ENCODE results near the gene NDUFV2. TPM values are rescaled to one million over a fixed set of nuclear protein-coding genes. Genes with fewer than 3 reads are reported as not detected.

NDUFV2 gene
- total RNA-seq, 4 donors from 2014 or later: 83.3 to 132 (median 106) TPM

DNA sequence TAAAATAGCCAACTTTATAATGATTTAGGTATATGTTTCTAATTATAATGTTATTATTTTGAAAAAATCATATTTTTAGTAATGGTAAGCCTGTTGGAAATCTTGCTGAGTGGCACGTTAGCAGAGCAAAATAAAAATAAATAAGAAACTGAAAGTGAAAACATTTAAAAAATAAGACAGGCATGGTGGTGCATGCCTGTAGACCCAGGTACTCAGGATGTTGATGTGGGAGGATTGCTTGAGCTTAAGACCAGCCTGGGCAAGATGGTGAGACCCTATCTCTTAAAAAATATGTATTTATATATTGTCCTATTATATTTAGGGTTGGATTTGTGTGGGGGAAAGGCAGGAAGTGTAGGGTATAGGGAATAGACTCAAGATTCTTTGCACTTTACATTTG is 18.3 kb downstream of the NDUFV2 start:
- H3K4me3 ChIP-seq: no peak overlapping the region
- peaks cover 0 to 28% (median 0%) of the 10 kb centered on the region in 3 donors for H3K36me3 ChIP-seq
- H3K4me1 ChIP-seq: peaks cover 0 to 23% (median 3%) of the 10 kb centered on the region in 4 donors
- peak overlapping the region in 3 of 4 donors; percentile 3 to 35 (median 13) for H3K27ac ChIP-seq
- no peaks in the 10 kb centered on the region for H3K9me3 ChIP-seq
- H3K27me3 ChIP-seq: no peaks in the 10 kb centered on the region
- no peak for DNase-seq
- no peak for TF ChIP-seq POLR2A (IDR thresholded peaks at IDR 0.05)
- TF ChIP-seq, protein P1, sequence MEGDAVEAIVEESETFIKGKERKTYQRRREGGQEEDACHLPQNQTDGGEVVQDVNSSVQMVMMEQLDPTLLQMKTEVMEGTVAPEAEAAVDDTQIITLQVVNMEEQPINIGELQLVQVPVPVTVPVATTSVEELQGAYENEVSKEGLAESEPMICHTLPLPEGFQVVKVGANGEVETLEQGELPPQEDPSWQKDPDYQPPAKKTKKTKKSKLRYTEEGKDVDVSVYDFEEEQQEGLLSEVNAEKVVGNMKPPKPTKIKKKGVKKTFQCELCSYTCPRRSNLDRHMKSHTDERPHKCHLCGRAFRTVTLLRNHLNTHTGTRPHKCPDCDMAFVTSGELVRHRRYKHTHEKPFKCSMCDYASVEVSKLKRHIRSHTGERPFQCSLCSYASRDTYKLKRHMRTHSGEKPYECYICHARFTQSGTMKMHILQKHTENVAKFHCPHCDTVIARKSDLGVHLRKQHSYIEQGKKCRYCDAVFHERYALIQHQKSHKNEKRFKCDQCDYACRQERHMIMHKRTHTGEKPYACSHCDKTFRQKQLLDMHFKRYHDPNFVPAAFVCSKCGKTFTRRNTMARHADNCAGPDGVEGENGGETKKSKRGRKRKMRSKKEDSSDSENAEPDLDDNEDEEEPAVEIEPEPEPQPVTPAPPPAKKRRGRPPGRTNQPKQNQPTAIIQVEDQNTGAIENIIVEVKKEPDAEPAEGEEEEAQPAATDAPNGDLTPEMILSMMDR (IDR thresholded peaks at IDR 0.05): no peak

DNA sequence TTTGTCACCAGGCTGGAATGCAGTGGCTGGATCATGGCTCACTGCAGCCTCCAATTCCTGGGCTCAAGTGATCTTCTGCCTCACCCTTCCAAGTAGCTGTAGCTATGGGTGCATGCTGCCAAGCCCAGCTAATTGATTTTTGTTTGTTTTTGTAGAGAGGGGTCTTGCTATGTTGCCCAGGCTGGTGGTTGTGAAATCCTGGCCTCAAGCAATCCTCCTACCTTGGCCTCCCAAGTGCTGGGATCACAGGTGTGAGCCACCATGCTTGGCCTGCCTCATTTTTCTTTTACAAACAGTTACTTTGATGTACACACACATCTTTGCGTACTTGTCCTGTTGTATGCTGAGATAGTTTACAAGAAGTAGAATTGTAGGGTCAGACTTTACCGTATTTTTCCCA is 21.0 kb downstream of the NDUFV2 start:
- DNase-seq: no peak
- Histone ChIP-seq H3K4me1 (peaks cover 0 to 4% (median 0%) of the 10 kb centered on the region in 4 donors), H3K27me3 (no peaks in the 10 kb centered on the region), H3K36me3 (peaks cover 0 to 54% (median 0%) of the 10 kb centered on the region in 3 donors), H3K27ac (no peak overlapping the region), H3K9me3 (no peaks in the 10 kb centered on the region), H3K4me3 (no peak overlapping the region)
- TF ChIP-seq POLR2A (IDR thresholded peaks at IDR 0.05): no peak
- TF ChIP-seq, protein P1 (IDR thresholded peaks at IDR 0.05): no peak

DNA sequence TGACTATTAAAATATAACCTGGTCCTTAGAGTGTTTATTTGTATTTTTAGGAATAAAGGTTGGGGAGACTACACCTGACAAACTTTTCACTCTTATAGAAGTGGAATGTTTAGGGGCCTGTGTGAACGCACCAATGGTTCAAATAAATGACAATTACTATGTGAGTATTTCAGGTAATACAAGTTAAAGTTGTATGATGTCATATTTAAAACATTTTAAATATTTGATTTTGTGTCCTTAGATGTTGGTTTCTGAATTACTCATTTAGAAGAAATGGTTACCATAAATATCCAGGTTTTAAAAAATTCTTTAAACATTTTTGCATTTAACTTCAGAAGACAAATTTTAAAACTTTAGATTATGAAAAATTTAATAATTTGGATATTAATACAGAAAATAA is 22.3 kb downstream of the NDUFV2 start:
- no peaks in the 10 kb centered on the region for H3K9me3 ChIP-seq
- H3K4me3 ChIP-seq: no peak overlapping the region
- H3K27me3 ChIP-seq: no peaks in the 10 kb centered on the region
- no peak for DNase-seq
- H3K36me3 ChIP-seq: peaks cover 0 to 63% (median 0%) of the 10 kb centered on the region in 3 donors
- no peaks in the 10 kb centered on the region for H3K4me1 ChIP-seq
- no peak overlapping the region for H3K27ac ChIP-seq
- TF ChIP-seq POLR2A (IDR thresholded peaks at IDR 0.05): no peak
- TF ChIP-seq, protein P1 (IDR thresholded peaks at IDR 0.05): no peak

DNA sequence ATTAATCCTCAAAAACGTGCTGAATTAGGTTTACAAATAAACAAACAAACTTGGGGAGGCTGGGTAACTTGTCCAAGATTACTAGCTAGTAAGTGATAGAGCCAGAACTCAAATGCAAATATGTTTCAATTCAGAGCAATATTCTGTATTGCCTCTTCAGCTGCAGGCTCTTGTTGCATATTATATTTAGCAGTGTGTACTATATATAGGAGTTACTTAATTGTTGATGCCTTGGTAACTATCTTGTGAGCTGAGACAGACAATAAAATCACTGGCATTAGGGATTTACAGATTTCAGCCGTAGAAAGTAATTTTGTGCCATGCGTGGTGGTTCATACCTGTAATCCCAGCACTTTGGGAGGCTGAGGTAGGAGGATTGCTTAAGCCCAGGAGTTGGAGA is 23.8 kb downstream of the NDUFV2 start:
- Histone ChIP-seq H3K27me3 (no peaks in the 10 kb centered on the region), H3K27ac (no peak overlapping the region), H3K4me1 (no peaks in the 10 kb centered on the region), H3K36me3 (peaks cover 0 to 70% (median 0%) of the 10 kb centered on the region in 3 donors), H3K4me3 (no peak overlapping the region), H3K9me3 (no peaks in the 10 kb centered on the region)
- no peak for DNase-seq
- no peak for TF ChIP-seq POLR2A (IDR thresholded peaks at IDR 0.05)
- TF ChIP-seq, protein P1 (IDR thresholded peaks at IDR 0.05): no peak

DNA sequence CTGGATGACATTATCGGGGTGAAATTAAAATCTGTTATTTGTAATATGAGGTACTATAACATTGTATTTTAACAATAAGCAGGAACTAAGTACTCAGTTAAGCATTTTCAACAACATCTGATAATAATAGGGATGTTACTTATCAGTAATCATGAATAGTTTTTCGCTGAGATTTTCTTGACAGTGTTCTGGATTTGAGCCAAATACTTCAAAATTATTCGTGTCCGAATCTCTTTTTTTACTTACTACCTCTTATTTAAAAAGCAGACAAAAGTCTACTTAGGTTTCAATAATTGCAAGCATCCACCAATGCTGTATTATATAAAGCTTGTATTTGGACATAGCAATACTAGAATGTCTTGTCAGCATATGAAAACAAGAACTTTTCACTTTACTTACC is 27.7 kb downstream of the NDUFV2 start:
- TF ChIP-seq POLR2A (IDR thresholded peaks at IDR 0.05): no peak
- TF ChIP-seq, protein P1 (IDR thresholded peaks at IDR 0.05): no peak
- H3K9me3 ChIP-seq: no peaks in the 10 kb centered on the region
- no peak overlapping the region for H3K27ac ChIP-seq
- peaks cover 0 to 7% (median 2%) of the 10 kb centered on the region in 4 donors for H3K4me1 ChIP-seq
- no peak overlapping the region for H3K4me3 ChIP-seq
- H3K36me3 ChIP-seq: peaks cover 0 to 64% (median 0%) of the 10 kb centered on the region in 3 donors
- H3K27me3 ChIP-seq: no peaks in the 10 kb centered on the region
- no peak for DNase-seq

DNA sequence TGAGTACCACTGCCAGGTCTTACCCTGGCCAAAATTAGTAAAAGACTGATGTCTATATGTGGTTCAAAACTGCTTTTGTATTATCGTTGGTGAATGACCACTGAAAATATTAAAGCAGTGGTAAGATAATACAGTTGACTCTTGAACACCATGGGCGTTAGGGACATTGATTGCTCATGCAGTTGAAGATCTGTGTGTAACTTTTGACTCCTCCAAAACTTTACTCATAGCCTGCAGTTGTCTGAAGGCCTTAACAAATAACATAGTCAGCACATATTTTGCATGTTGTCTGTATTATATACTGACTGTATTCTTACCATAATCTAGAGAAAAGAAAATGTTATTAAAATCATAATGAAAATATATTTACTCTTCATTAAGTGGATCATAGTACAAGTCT is 28.3 kb downstream of the NDUFV2 start:
- no peaks in the 10 kb centered on the region for H3K27me3 ChIP-seq
- TF ChIP-seq, protein P1 (IDR thresholded peaks at IDR 0.05): no peak
- no peak for TF ChIP-seq POLR2A (IDR thresholded peaks at IDR 0.05)
- DNase-seq: no peak
- H3K36me3 ChIP-seq: peaks cover 0 to 61% (median 0%) of the 10 kb centered on the region in 3 donors
- no peak overlapping the region for H3K4me3 ChIP-seq
- H3K4me1 ChIP-seq: peaks cover 0 to 14% (median 3%) of the 10 kb centered on the region in 4 donors
- H3K9me3 ChIP-seq: no peaks in the 10 kb centered on the region
- H3K27ac ChIP-seq: no peak overlapping the region

Measured in Peyer's patch (tissue), 4 donors.